ENCODE results near the gene OR2D2.

- TF ChIP-seq STAT5B (CRISPR knock-in tag; IDR thresholded peaks at IDR 0.05): no peak
- no peak for TF ChIP-seq YY1 (IDR thresholded peaks at IDR 0.05; ENCODE audit: insufficient read depth, insufficient replicate concordance, low read depth, low read length)
- no peak for TF ChIP-seq DRAP1 (CRISPR knock-in tag; IDR thresholded peaks at IDR 0.05)
- TF ChIP-seq PRDM10 (CRISPR knock-in tag; IDR thresholded peaks at IDR 0.05; ENCODE audit: low read depth): no peak
- no peak for TF ChIP-seq SMC3 (IDR thresholded peaks at IDR 0.05; ENCODE audit: low read length)
- no peak for TF ChIP-seq SMAD9 (CRISPR knock-in tag; IDR thresholded peaks at IDR 0.05)
- TF ChIP-seq SP1 (IDR thresholded peaks at IDR 0.05): no peak
- no peak for TF ChIP-seq SP1 (CRISPR knock-in tag; IDR thresholded peaks at IDR 0.05)
- TF ChIP-seq, protein P1, sequence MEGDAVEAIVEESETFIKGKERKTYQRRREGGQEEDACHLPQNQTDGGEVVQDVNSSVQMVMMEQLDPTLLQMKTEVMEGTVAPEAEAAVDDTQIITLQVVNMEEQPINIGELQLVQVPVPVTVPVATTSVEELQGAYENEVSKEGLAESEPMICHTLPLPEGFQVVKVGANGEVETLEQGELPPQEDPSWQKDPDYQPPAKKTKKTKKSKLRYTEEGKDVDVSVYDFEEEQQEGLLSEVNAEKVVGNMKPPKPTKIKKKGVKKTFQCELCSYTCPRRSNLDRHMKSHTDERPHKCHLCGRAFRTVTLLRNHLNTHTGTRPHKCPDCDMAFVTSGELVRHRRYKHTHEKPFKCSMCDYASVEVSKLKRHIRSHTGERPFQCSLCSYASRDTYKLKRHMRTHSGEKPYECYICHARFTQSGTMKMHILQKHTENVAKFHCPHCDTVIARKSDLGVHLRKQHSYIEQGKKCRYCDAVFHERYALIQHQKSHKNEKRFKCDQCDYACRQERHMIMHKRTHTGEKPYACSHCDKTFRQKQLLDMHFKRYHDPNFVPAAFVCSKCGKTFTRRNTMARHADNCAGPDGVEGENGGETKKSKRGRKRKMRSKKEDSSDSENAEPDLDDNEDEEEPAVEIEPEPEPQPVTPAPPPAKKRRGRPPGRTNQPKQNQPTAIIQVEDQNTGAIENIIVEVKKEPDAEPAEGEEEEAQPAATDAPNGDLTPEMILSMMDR (CRISPR knock-in tag; IDR thresholded peaks at IDR 0.05): no peak
- TF ChIP-seq FOXK2 (IDR thresholded peaks at IDR 0.05): no peak
These were observed 1.8 kb upstream of the OR2D2 start for GRCh38 chr11:6894097-6894496.
